ENCODE data around the gene PTCD2.
"Not testable (repeated sequence)": the region's sequence is repeated elsewhere in the genome, so short reads cannot be mapped to it uniquely, and the experiment has no call there.

The PTCD2 gene

GRCh38 chr5:72291601-72292000, 28.6 kb upstream of the PTCD2 start:
- Histone ChIP-seq H3K4me3 (ENCODE audit: low read depth, low read length) (no peak overlapping the region), H3K27ac (no peak overlapping the region), H3K36me3 (replicated peaks) (no peaks in the 10 kb centered on the region), H3K27me3 (replicated peaks) (no peaks in the 10 kb centered on the region)
- in situ Hi-C loops (cut with HindIII; ENCODE audit: low pct_ligation_motif_present, low sequenced_read_pairs): no loop called here
- no peak for TF ChIP-seq CTCF (IDR thresholded peaks at IDR 0.05; ENCODE audit: low read depth, low read length, missing control alignments)
- no peak for DNase-seq

- Histone ChIP-seq H3K36me3 (replicated peaks) (no peaks in the 10 kb centered on the region), H3K27ac (no peak overlapping the region), H3K27me3 (replicated peaks) (no peaks in the 10 kb centered on the region), H3K4me3 (ENCODE audit: low read depth, low read length) (no peak overlapping the region)
- in situ Hi-C loops (cut with HindIII; ENCODE audit: low pct_ligation_motif_present, low sequenced_read_pairs): no loop called here
- no peak for TF ChIP-seq CTCF (IDR thresholded peaks at IDR 0.05; ENCODE audit: low read depth, low read length, missing control alignments)
- no peak for DNase-seq
Observed at GRCh38 chr5:72292411-72292810, 27.8 kb upstream of the PTCD2 start.

- Histone ChIP-seq H3K36me3 (replicated peaks) (no peaks in the 10 kb centered on the region), H3K27ac (no peak overlapping the region), H3K27me3 (replicated peaks) (no peaks in the 10 kb centered on the region), H3K4me3 (ENCODE audit: low read depth, low read length) (no peak overlapping the region)
- in situ Hi-C loops (cut with HindIII; ENCODE audit: low pct_ligation_motif_present, low sequenced_read_pairs): no loop called here
- no peak for DNase-seq
- no peak for TF ChIP-seq CTCF (IDR thresholded peaks at IDR 0.05; ENCODE audit: low read depth, low read length, missing control alignments)
Observed at GRCh38 chr5:72293495-72294055, 26.6 kb upstream of the PTCD2 start.

- no peak for TF ChIP-seq CTCF (IDR thresholded peaks at IDR 0.05; ENCODE audit: low read depth, low read length, missing control alignments)
- no peak overlapping the region for H3K27ac ChIP-seq
- H3K4me3 ChIP-seq (ENCODE audit: low read depth, low read length): no peak overlapping the region
- in situ Hi-C loops (cut with HindIII; ENCODE audit: low pct_ligation_motif_present, low sequenced_read_pairs): no loop called here
- H3K36me3 ChIP-seq (replicated peaks): no peaks in the 10 kb centered on the region
- H3K27me3 ChIP-seq (replicated peaks): no peaks in the 10 kb centered on the region
- DNase-seq: no peak
Observed at GRCh38 chr5:72294473-72294872, 25.7 kb upstream of the PTCD2 start.

- Histone ChIP-seq H3K27ac (no peak overlapping the region), H3K27me3 (replicated peaks) (no peaks in the 10 kb centered on the region), H3K36me3 (replicated peaks) (no peaks in the 10 kb centered on the region), H3K4me3 (ENCODE audit: low read depth, low read length) (no peak overlapping the region)
- TF ChIP-seq CTCF (IDR thresholded peaks at IDR 0.05; ENCODE audit: low read depth, low read length, missing control alignments): no peak
- DNase-seq: no peak
- in situ Hi-C loops (cut with HindIII; ENCODE audit: low pct_ligation_motif_present, low sequenced_read_pairs): no loop called here
Observed at GRCh38 chr5:72295539-72295938, 24.6 kb upstream of the PTCD2 start.

GRCh38 chr5:72296256-72296655, 23.9 kb upstream of the PTCD2 start:
- no peak overlapping the region for H3K4me3 ChIP-seq (ENCODE audit: low read depth, low read length)
- no peaks in the 10 kb centered on the region for H3K36me3 ChIP-seq (replicated peaks)
- H3K27me3 ChIP-seq (replicated peaks): no peaks in the 10 kb centered on the region
- TF ChIP-seq CTCF (IDR thresholded peaks at IDR 0.05; ENCODE audit: low read depth, low read length, missing control alignments): no peak
- in situ Hi-C loops (cut with HindIII; ENCODE audit: low pct_ligation_motif_present, low sequenced_read_pairs): no loop called here
- no peak overlapping the region for H3K27ac ChIP-seq
- no peak for DNase-seq

- DNase-seq; H3K27me3 ChIP-seq (replicated peaks); H3K27ac ChIP-seq; in situ Hi-C loops (cut with HindIII; ENCODE audit: low pct_ligation_motif_present, low sequenced_read_pairs); H3K4me3 ChIP-seq (ENCODE audit: low read depth, low read length); H3K36me3 ChIP-seq (replicated peaks): not testable (repeated sequence)
Observed at GRCh38 chr5:72298136-72298535, 22.0 kb upstream of the PTCD2 start.
